AG09309 (cell line): ENCODE results near the gene HSF4.

Experiments used
- DNase-seq: peaks from one replicate; pipeline ENCODE4 v3.0.0-alpha.2; 2010; ENCODE audit warnings: low read depth
- H3K4me3 ChIP-seq: 2 replicates; pipeline ENCODE4 v1.5.1; 2011; ENCODE audit warnings: mild to moderate bottlenecking, low read depth, low read length, moderate library complexity; ENCODE audit not compliant: control insufficient read depth
- TF ChIP-seq, protein P1 (sequence below): IDR thresholded peaks from 2 replicates; pipeline ENCODE4 v1.5.1; 2011; ENCODE audit warnings: mild to moderate bottlenecking, low read depth, low read length, inconsistent platforms; ENCODE audit not compliant: insufficient read depth, control insufficient read depth; ENCODE audit errors: missing control alignments

The HSF4 gene

DNA sequence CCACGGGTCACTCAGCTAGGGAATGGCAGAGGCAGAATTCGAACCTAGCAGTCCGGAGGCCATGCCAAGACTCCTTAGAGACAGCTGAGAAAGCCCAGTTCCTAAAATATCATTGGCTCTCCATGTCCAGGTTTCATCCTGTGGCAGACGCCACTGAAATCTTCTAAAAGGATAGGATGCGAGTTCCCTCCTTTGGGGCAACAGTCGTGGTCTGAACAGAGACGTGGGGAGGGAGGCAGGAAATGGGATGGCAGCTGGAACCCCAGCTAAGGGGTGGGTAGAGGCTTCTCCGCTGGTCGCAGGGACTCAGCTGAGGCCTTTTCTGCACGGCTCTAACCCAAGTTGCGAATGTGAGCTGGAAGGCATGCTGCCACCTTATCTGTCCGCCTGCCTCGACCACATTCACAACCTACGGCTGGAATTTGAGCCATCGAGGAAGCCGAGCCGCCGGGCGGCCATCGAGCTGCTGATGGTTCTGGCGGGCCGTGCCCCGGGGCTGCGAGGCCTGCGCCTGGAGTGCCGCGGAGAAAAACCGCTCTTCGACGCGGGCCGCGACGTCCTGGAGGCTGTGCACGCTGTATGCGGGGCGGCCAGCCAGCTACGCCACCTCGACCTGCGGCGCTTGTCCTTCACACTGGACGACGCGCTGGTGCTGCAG is 1.9 kb upstream of the HSF4 start:
- no peak overlapping the region for H3K4me3 ChIP-seq
- no peak for DNase-seq
- TF ChIP-seq, protein P1, sequence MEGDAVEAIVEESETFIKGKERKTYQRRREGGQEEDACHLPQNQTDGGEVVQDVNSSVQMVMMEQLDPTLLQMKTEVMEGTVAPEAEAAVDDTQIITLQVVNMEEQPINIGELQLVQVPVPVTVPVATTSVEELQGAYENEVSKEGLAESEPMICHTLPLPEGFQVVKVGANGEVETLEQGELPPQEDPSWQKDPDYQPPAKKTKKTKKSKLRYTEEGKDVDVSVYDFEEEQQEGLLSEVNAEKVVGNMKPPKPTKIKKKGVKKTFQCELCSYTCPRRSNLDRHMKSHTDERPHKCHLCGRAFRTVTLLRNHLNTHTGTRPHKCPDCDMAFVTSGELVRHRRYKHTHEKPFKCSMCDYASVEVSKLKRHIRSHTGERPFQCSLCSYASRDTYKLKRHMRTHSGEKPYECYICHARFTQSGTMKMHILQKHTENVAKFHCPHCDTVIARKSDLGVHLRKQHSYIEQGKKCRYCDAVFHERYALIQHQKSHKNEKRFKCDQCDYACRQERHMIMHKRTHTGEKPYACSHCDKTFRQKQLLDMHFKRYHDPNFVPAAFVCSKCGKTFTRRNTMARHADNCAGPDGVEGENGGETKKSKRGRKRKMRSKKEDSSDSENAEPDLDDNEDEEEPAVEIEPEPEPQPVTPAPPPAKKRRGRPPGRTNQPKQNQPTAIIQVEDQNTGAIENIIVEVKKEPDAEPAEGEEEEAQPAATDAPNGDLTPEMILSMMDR: no peak

DNA sequence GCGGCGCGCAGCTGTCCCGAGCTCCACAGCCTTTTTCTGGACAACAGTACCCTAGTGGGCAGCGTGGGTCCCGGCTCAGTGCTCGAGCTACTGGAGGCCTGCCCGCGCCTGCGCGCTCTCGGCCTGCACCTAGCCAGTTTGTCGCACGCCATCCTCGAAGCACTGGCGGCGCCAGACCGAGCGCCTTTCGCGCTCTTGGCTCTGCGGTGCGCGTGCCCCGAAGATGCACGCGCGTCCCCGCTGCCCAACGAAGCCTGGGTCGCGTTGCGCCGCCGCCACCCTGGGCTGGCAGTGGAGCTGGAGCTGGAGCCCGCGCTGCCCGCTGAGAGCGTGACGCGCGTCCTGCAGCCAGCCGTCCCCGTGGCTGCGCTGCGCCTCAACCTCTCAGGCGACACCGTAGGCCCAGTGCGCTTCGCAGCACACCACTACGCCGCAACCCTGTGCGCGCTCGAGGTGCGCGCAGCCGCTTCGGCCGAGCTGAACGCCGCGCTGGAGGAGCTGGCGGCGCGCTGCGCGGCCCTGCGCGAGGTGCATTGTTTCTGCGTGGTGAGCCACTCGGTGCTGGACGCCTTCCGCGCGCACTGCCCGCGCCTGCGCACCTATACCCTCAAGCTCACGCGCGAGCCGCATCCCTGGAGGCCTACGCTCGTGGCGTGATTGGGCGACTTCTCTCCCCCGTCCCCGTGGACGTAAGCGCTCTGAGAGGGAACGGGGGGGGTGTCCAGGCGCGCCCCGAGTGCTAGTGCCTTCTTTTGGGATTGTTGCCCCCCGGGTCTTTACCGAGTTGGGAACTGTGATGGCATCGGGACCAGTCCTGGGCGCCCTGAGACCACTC is 1.2 kb upstream of the HSF4 start:
- DNase-seq: no peak
- TF ChIP-seq, protein P1: no peak
- H3K4me3 ChIP-seq: no peak overlapping the region

DNA sequence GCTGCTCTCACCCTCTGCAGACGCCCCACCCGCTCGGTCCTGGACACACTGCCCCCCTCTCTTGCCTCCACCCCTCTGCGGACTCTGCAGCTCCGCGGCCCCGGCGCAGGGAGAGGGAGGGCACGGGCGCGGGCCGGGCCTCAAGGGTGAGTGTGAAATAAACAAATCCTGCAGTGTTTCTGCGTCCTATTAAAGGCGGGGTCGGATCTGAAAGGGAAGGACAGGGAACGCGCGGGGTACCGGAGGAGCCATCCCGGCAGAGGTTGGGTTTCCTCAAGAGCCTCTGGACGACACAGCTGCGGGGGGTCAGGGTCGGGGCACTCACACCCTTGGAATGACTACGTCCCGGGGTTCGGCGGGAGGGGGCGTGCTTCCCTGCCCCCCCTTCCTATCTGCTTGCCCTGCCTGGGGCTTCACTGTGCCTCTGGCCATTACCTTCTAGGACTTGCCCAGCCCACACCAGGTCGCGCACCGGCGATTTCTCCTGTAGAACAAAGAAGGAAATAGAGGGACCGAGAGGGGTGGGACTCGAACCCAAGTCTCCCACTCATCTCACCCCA is 466 bp upstream of the HSF4 start:
- TF ChIP-seq, protein P1: no peak
- no peak overlapping the region for H3K4me3 ChIP-seq
- DNase-seq: no peak

DNA sequence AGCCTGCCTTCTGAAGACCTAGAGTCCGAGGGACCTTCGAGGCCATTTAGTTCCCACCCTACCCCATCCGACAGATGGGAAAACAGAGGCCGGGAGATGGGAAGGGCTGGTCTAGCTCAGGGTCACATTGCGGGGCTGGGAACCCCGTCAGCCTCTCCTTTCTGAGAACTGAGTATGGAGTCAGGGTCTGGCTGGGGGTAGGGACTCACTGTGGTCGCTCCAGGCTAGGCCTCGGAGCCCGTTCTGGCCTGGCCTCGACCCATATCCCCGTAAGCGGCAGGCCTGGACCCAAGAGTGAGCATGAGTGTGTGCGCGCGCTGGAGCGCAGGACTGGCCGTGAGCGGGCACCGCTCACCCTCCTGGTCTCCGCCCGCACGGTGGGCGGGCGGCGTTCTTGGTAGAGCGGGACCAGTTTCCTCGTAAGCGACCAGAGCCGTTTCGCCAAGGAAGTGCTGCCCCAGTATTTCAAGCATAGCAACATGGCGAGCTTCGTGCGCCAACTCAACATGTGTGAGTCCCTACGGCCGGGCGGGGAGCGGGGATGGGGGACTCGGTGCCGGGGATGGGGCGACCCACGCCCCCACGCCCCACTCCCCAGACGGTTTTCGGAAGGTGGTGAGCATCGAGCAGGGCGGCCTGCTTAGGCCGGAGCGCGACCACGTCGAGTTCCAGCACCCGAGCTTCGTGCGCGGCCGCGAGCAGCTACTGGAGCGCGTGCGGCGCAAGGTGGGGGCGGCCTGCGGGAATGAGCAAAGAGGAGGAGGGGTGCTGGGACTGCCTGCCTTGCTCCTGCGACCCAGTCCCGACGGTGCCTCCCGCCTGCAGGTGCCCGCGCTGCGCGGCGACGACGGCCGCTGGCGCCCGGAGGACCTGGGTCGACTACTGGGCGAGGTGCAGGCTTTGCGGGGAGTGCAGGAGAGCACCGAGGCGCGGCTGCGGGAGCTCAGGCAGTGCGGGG is 855 bp downstream of the HSF4 start:
- H3K4me3 ChIP-seq: no peak overlapping the region
- TF ChIP-seq, protein P1: no peak
- DNase-seq: no peak

DNA sequence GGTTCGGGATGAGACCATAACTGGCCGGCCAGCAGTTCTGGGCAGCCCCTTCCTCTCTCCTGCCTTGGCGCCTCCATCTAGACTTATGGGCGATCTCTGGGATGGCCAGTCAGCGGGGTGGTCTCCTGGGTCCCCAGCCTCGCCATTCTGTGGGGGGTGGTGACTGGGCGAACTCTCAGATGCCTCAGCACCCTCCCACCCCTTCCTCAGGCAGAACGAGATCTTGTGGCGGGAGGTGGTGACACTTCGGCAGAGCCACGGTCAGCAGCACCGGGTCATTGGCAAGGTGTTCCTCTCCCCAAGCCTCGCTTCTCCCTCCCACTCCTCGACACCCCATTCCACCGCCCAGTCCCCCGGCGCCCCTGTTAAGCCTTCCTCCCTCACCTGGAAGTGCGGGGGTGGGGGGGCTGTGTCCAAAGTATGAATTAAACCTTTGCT is 1.6 kb downstream of the HSF4 start:
- DNase-seq: no peak
- no peak overlapping the region for H3K4me3 ChIP-seq
- TF ChIP-seq, protein P1: no peak
